ENCODE results near the gene EME1. TPM values are rescaled to one million over a fixed set of nuclear protein-coding genes. Genes with fewer than 3 reads are reported as not detected.

The EME1 gene
- total and polyA plus RNA-seq, 10 of the 15 experiments (the other 5 are each of a cell fraction or from before 2014, with no cell fraction given) = 13.8 to 40.5 (median 22.0) TPM

GRCh38 chr17:50360486-50361115 is 12.4 kb upstream of the EME1 start:
- no peak for ATAC-seq
- no peaks in the 10 kb centered on the region for H3K27me3 ChIP-seq (replicated peaks in 1 of 2; ENCODE audit: control insufficient read depth in 2 of 2, insufficient read depth in 2 of 2, low read length in 1 of 2)
- TF ChIP-seq, protein P1, sequence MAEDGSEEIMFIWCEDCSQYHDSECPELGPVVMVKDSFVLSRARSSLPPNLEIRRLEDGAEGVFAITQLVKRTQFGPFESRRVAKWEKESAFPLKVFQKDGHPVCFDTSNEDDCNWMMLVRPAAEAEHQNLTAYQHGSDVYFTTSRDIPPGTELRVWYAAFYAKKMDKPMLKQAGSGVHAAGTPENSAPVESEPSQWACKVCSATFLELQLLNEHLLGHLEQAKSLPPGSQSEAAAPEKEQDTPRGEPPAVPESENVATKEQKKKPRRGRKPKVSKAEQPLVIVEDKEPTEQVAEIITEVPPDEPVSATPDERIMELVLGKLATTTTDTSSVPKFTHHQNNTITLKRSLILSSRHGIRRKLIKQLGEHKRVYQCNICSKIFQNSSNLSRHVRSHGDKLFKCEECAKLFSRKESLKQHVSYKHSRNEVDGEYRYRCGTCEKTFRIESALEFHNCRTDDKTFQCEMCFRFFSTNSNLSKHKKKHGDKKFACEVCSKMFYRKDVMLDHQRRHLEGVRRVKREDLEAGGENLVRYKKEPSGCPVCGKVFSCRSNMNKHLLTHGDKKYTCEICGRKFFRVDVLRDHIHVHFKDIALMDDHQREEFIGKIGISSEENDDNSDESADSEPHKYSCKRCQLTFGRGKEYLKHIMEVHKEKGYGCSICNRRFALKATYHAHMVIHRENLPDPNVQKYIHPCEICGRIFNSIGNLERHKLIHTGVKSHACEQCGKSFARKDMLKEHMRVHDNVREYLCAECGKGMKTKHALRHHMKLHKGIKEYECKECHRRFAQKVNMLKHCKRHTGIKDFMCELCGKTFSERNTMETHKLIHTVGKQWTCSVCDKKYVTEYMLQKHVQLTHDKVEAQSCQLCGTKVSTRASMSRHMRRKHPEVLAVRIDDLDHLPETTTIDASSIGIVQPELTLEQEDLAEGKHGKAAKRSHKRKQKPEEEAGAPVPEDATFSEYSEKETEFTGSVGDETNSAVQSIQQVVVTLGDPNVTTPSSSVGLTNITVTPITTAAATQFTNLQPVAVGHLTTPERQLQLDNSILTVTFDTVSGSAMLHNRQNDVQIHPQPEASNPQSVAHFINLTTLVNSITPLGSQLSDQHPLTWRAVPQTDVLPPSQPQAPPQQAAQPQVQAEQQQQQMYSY (CRISPR knock-in tag; IDR thresholded peaks at IDR 0.05) = no peak
- TF ChIP-seq TCF7 (IDR thresholded peaks at IDR 0.05; ENCODE audit: borderline replicate concordance) = no peak
- TF ChIP-seq, protein P2, sequence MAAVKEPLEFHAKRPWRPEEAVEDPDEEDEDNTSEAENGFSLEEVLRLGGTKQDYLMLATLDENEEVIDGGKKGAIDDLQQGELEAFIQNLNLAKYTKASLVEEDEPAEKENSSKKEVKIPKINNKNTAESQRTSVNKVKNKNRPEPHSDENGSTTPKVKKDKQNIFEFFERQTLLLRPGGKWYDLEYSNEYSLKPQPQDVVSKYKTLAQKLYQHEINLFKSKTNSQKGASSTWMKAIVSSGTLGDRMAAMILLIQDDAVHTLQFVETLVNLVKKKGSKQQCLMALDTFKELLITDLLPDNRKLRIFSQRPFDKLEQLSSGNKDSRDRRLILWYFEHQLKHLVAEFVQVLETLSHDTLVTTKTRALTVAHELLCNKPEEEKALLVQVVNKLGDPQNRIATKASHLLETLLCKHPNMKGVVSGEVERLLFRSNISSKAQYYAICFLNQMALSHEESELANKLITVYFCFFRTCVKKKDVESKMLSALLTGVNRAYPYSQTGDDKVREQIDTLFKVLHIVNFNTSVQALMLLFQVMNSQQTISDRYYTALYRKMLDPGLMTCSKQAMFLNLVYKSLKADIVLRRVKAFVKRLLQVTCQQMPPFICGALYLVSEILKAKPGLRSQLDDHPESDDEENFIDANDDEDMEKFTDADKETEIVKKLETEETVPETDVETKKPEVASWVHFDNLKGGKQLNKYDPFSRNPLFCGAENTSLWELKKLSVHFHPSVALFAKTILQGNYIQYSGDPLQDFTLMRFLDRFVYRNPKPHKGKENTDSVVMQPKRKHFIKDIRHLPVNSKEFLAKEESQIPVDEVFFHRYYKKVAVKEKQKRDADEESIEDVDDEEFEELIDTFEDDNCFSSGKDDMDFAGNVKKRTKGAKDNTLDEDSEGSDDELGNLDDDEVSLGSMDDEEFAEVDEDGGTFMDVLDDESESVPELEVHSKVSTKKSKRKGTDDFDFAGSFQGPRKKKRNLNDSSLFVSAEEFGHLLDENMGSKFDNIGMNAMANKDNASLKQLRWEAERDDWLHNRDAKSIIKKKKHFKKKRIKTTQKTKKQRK (IDR thresholded peaks at IDR 0.05; ENCODE audit: low read depth, low read length) = no peak
- TF ChIP-seq GATAD2B (conservative IDR thresholded peaks at IDR 0.05; ENCODE audit: low read depth) = no peak
- TF ChIP-seq RBBP5 (conservative IDR thresholded peaks at IDR 0.05) = no peak
- TF ChIP-seq CHD2 (IDR thresholded peaks at IDR 0.05; ENCODE audit: borderline replicate concordance, low read depth, low read length) = no peak
- no peak for TF ChIP-seq WRNIP1 (IDR thresholded peaks at IDR 0.05; ENCODE audit: borderline replicate concordance, low read depth, low read length)
- TF ChIP-seq ELK1 (IDR thresholded peaks at IDR 0.05; ENCODE audit: low read depth, low read length) = no peak
- POLR2A ChIA-PET = interaction anchor here (1.3 kb wide), 1 partner anchor 8 kb away, joined by 5 read pairs; no protein-coding TSS in a partner anchor
- no peak for DNase-seq (ENCODE audit: low read depth, low spot score)
- H3K4me3 ChIP-seq = no peak overlapping the region
- WGBS (ENCODE audit: insufficient coverage, insufficient replicate concordance, low lambda C conversion rate, missing lambda C conversion rate) = 78% methylated on average over 11 of the region's 11 CpGs
- H3K4me1 ChIP-seq (ENCODE audit: control insufficient read depth, insufficient read depth, low read length) = no peaks in the 10 kb centered on the region
- RAD21 ChIA-PET (ENCODE audit: unreplicated experiment) = interaction anchor here (1.5 to 3.0 kb wide), 4 partner anchors 37 to 119 kb away, joined by 5 to 32 read pairs (median 12); partner anchors contain the start of genes LRRC59 and RSAD1
- in situ Hi-C loops (cut with MboI) = loop anchor here (5.0 kb wide), 1 partner anchor 52 kb away; no protein-coding TSS in a partner anchor
- no peaks in the 10 kb centered on the region for H3K9me3 ChIP-seq (replicated peaks; ENCODE audit: control insufficient read depth, insufficient read depth, low read length)
- CTCF ChIA-PET = interaction anchor here (0.6 to 4.5 kb wide), 17 partner anchors 12 to 403 kb away, joined by 3 to 83 read pairs (median 10); partner anchors contain the start of genes EME1, LRRC59, MRPL27 and RSAD1
- no peak for FAIRE-seq
- no peak overlapping the region for H3K9ac ChIP-seq (ENCODE audit: control insufficient read depth, insufficient read depth, low read length)
- no peak overlapping the region for H3K4me2 ChIP-seq (ENCODE audit: control insufficient read depth, insufficient read depth)
- SMC1A ChIA-PET (ENCODE audit: uncharacterized antibody, unreplicated experiment) = interaction anchor here (1.8 to 2.9 kb wide), 5 partner anchors 14 to 60 kb away, joined by 5 to 26 read pairs (median 16); partner anchors contain the start of genes LRRC59 and XYLT2
- no peak overlapping the region for H3K27ac ChIP-seq (ENCODE audit: control insufficient read depth, insufficient read depth)
- intact Hi-C loops (cut with micrococcal nuclease; ENCODE audit: unreplicated experiment) = no loop called here
- H3K79me2 ChIP-seq (ENCODE audit: control insufficient read depth, insufficient read depth, low read length) = no peaks in the 10 kb centered on the region
- H3K36me3 ChIP-seq (ENCODE audit: control insufficient read depth in 2 of 2, insufficient read depth in 2 of 2, low read length in 1 of 2) = peaks cover 8 to 26% of the 10 kb centered on the region in 2 experiments; a peak in 3 of 4 replicates
- no peaks in the 10 kb centered on the region for H4K20me1 ChIP-seq (ENCODE audit: control insufficient read depth, insufficient read depth)
- no peak overlapping the region for H2AFZ ChIP-seq (ENCODE audit: control insufficient read depth, low read depth, low read length)
- BruUV-seq (replicated peaks) = TSS peak; percentile 64

All from GM12878 (cell line).